A549 (cell line): ENCODE measurements around the gene SPECC1. TPM values are rescaled to one million over a fixed set of nuclear protein-coding genes. Genes with fewer than 3 reads are reported as not detected.

Source experiments
- ATAC-seq, 2 experiments: fragments of 200-7000 bp in 1 of 2; fragments of >200 bp in 1 of 2; cut with Nextera tagmentation in 1 of 2; cut with Tn5 transposase in 1 of 2; 3 replicates each; pipeline versions ENCODE4 v1.8.0 to v1.9.1; 2018 to 2020; ENCODE audit warnings: mild to moderate bottlenecking in 1 of 2, moderate library complexity in 1 of 2
- CTCF ChIA-PET: fragments of 300-600 bp; sonication (Branson Sonifier 250); formaldehyde crosslinking; extraction: SDS; loops from one replicate; lab custom pipeline; 2021; ENCODE audit warnings: antibody characterized with exemption, inconsistent platforms; lab: Yijun Ruan, JAX
- POLR2A ChIA-PET: fragments of 350-600 bp; formaldehyde crosslinking; extraction: SDS; loops from one replicate; lab custom pipeline; 2021; ENCODE audit warnings: antibody characterized with exemption, inconsistent platforms; lab: Yijun Ruan, JAX
- DNase-seq, 2 experiments: peaks; one replicate each; pipeline versions ENCODE4 v3.0.0 to v3.0.0-alpha.2; 2011 to 2016; ENCODE audit warnings: low read depth in 1 of 2, low spot score in 1 of 2
- FAIRE-seq: peaks from 2 replicates; lab custom pipeline; 2011; peaks lifted over from hg19 to GRCh38; lab: Jason Lieb, UNC
- H3K27ac ChIP-seq, 2 experiments: fragments of >200 bp; sonication (Bioruptor Twin); formaldehyde crosslinking; 3 replicates each; pipeline ENCODE4 v1.5.1; 2016 to 2017
- H3K4me1 ChIP-seq: fragments of >200 bp; sonication (Bioruptor Twin); formaldehyde crosslinking; 3 replicates; pipeline ENCODE4 v1.6.1; 2016
- H3K4me2 ChIP-seq: fragments of >200 bp; sonication (Bioruptor Twin); formaldehyde crosslinking; 3 replicates; pipeline ENCODE4 v1.6.1; 2016
- H3K4me3 ChIP-seq: fragments of >200 bp; sonication (Bioruptor Twin); formaldehyde crosslinking; 3 replicates; pipeline ENCODE4 v1.5.1; 2016
- H3K9me3 ChIP-seq: fragments of >200 bp; sonication (Bioruptor Twin); formaldehyde crosslinking; 3 replicates; pipeline ENCODE4 v1.6.1; 2016
- CBX2 ChIP-seq: fragments of 200-600 bp; sonication (generic); IDR thresholded peaks from 2 replicates; pipeline ENCODE4 v1.6.1; 2016; ENCODE audit warnings: low read depth, mild to moderate bottlenecking, borderline replicate concordance
- CEBPB ChIP-seq, 2 experiments: fragments of >200 bp in 1 of 2; sonication (Bioruptor Twin) in 1 of 2; formaldehyde crosslinking in 1 of 2; IDR thresholded peaks; 2 replicates each; pipeline ENCODE4 v1.6.1; 2012 to 2016
- CHD2 ChIP-seq: fragments of 150-350 bp; IDR thresholded peaks from 2 replicates; pipeline ENCODE4 v1.6.1; 2014; ENCODE audit warnings: low read length; ENCODE audit not compliant: partially characterized antibody
- CTCF ChIP-seq: fragments of >200 bp; sonication (Bioruptor Twin); formaldehyde crosslinking; IDR thresholded peaks from 3 replicates; pipeline ENCODE4 v1.5.1; 2016
- E2F6 ChIP-seq: IDR thresholded peaks from 2 replicates; pipeline ENCODE4 v1.6.1; 2012; ENCODE audit warnings: low read depth, borderline replicate concordance
- EP300 ChIP-seq, 2 experiments: fragments of >200 bp; sonication (Bioruptor Twin); formaldehyde crosslinking; IDR thresholded peaks; 2 replicates in 1 of 2; 3 replicates in 1 of 2; pipeline ENCODE4 v1.6.1; 2016 to 2017
- FOXS1 ChIP-seq: fragments of 250-450 bp; sonication (Bioruptor Pico); IDR thresholded peaks from 2 replicates; pipeline ENCODE4 v1.5.0; 2020; ENCODE audit warnings: mild to moderate bottlenecking, moderate library complexity
- HES2 ChIP-seq: fragments of >200 bp; sonication (Bioruptor Twin); formaldehyde crosslinking; IDR thresholded peaks from 2 replicates; pipeline ENCODE4 v1.6.1; 2016
- HMGXB4 ChIP-seq: fragments of 250-450 bp; sonication (Bioruptor Pico); IDR thresholded peaks from 2 replicates; pipeline ENCODE4 v1.5.0; 2021; ENCODE audit warnings: mild to moderate bottlenecking, moderate library complexity, borderline replicate concordance
- HOXA7 ChIP-seq: fragments of 250-450 bp; sonication (Bioruptor Pico); IDR thresholded peaks from 2 replicates; pipeline ENCODE4 v1.5.0; 2020; ENCODE audit warnings: mild to moderate bottlenecking, moderate library complexity
- HOXB5 ChIP-seq: fragments of 250-450 bp; sonication (Bioruptor Pico); IDR thresholded peaks from 2 replicates; pipeline ENCODE4 v1.5.0; 2020; ENCODE audit warnings: mild to moderate bottlenecking, moderate library complexity
- JUNB ChIP-seq: fragments of >200 bp; sonication (Bioruptor Twin); formaldehyde crosslinking; IDR thresholded peaks from 2 replicates; pipeline ENCODE4 v1.6.1; 2016
- KDM1A ChIP-seq: fragments of 200-600 bp; sonication (generic); IDR thresholded peaks from 2 replicates; pipeline ENCODE4 v1.6.1; 2016; ENCODE audit warnings: low read depth, mild to moderate bottlenecking
- KDM5A ChIP-seq: fragments of 200-600 bp; sonication (generic); IDR thresholded peaks from 2 replicates; pipeline ENCODE4 v1.6.1; 2016; ENCODE audit warnings: antibody characterized with exemption, mild to moderate bottlenecking
- MAFK ChIP-seq: fragments of 450-650 bp; IDR thresholded peaks from 2 replicates; pipeline ENCODE4 v1.6.1; 2014; ENCODE audit not compliant: partially characterized antibody
- MAX ChIP-seq: IDR thresholded peaks from 2 replicates; pipeline ENCODE4 v1.6.1; 2012
- PHF8 ChIP-seq: fragments of 200-600 bp; sonication (generic); IDR thresholded peaks from 2 replicates; pipeline ENCODE4 v1.6.1; 2016; ENCODE audit warnings: low read depth, mild to moderate bottlenecking, antibody characterized with exemption, moderate library complexity, borderline replicate concordance
- POLR2A ChIP-seq: IDR thresholded peaks from 2 replicates; pipeline ENCODE4 v1.6.1; 2012; ENCODE audit warnings: mild to moderate bottlenecking, low read length
- POLR2AphosphoS2 ChIP-seq: conservative IDR thresholded peaks from 2 replicates; pipeline ENCODE4 v1.6.1; 2012; ENCODE audit warnings: low read length, improper control_type of control experiment, inconsistent platforms
- RNF2 ChIP-seq: fragments of 200-600 bp; sonication (generic); IDR thresholded peaks from 2 replicates; pipeline ENCODE4 v1.6.1; 2016; ENCODE audit warnings: low read depth, mild to moderate bottlenecking, antibody characterized with exemption, moderate library complexity, borderline replicate concordance
- SMC3 ChIP-seq: fragments of >200 bp; sonication (Bioruptor Twin); formaldehyde crosslinking; IDR thresholded peaks from 3 replicates; pipeline ENCODE4 v1.6.1; 2018; ENCODE audit warnings: inconsistent platforms
- SREBF2 ChIP-seq: fragments of 450-650 bp; IDR thresholded peaks from 2 replicates; pipeline ENCODE4 v1.6.1; 2014; ENCODE audit warnings: mild to moderate bottlenecking, moderate library complexity
- TFCP2L1 ChIP-seq: fragments of 250-450 bp; sonication (Bioruptor Pico); IDR thresholded peaks from 2 replicates; pipeline ENCODE4 v1.5.0; 2021; ENCODE audit warnings: mild to moderate bottlenecking
- ZFP36 ChIP-seq: fragments of 450-650 bp; IDR thresholded peaks from 2 replicates; pipeline ENCODE4 v1.6.1; 2014; ENCODE audit warnings: borderline replicate concordance; ENCODE audit not compliant: partially characterized antibody
- ZNF302 ChIP-seq: fragments of 250-450 bp; sonication (Bioruptor Pico); IDR thresholded peaks from 2 replicates; pipeline ENCODE4 v1.9.0; 2021; ENCODE audit warnings: inconsistent platforms, mild to moderate bottlenecking, moderate library complexity
- WGBS: methylation state at CpG from one replicate; pipeline ENCODE4 v1.1.6; 2017; ENCODE audit errors: missing lambda C conversion rate; 5-methylcytosine and 5-hydroxymethylcytosine counted together
- polyA plus RNA-seq, 4 experiments: library from polyadenylated mRNA; depleted of rRNA in 3 of 4; stranded (reverse); fragments of >200 nt; fragmentation: RNase III in 1 of 4; extraction: RNeasy Plus Mini Kit Qiagen cat#74134 plus additional on column Dnase treatment in 1 of 4; gene quantifications; 2 replicates in 3 of 4; 3 replicates in 1 of 4; pipeline ENCODE4 v1.2.3, GENCODE V29; 2011 to 2017

The SPECC1 gene
- polyA plus RNA-seq, 2 of the 4 experiments (the other 2 are of a cell fraction), result 45.1 to 66.2 TPM

GRCh38 chr17:20087538-20088250, 78.5 kb downstream of the SPECC1 start:
- POLR2A ChIA-PET, result no interaction called here
- H3K4me2 ChIP-seq, result no peak overlapping the region
- no peak; a peak in 1 of 6 replicates for ATAC-seq
- H3K4me1 ChIP-seq, result peaks cover 13% of the 10 kb centered on the region; the same call in 1 of the 3 replicates
- CTCF ChIA-PET, result interaction anchor here (1.4 to 8.3 kb wide), 5 partner anchors 29 to 95 kb away, joined by 3 to 66 read pairs (median 10); partner anchors contain the start of gene SPECC1
- H3K9me3 ChIP-seq, result no peaks in the 10 kb centered on the region
- H3K27ac ChIP-seq, result no peak overlapping the region
- no peak overlapping the region for H3K4me3 ChIP-seq
- WGBS, result 86% methylated on average over 6 of the region's 6 CpGs
- TF ChIP-seq EP300 (IDR thresholded peaks at IDR 0.05) (no peak), FOXS1 (CRISPR knock-in tag) (no peak), JUNB (no peak), PHF8 (no peak), E2F6 (no peak), CEBPB (IDR thresholded peaks at IDR 0.05) (no peak), POLR2AphosphoS2 (no peak), CTCF (no peak), MAX (no peak), CBX2 (no peak), CHD2 (no peak), RNF2 (no peak), POLR2A (no peak), HES2 (no peak), HMGXB4 (no peak), SREBF2 (no peak), KDM1A (no peak)
- FAIRE-seq, result no peak
- no peak for DNase-seq

- Histone ChIP-seq H3K27ac (no peak overlapping the region), H3K4me2 (no peak overlapping the region), H3K4me1 (peaks cover 14% of the 10 kb centered on the region), H3K9me3 (no peaks in the 10 kb centered on the region), H3K4me3 (no peak overlapping the region)
- DNase-seq (no peak), ATAC-seq (no peak), FAIRE-seq (no peak)
- TF ChIP-seq ZFP36 (no peak), HOXB5 (CRISPR knock-in tag) (no peak), PHF8 (no peak), CEBPB (IDR thresholded peaks at IDR 0.05) (no peak), CHD2 (no peak), POLR2A (no peak), MAFK (no peak), KDM1A (no peak), ZNF302 (CRISPR knock-in tag) (no peak), KDM5A (no peak), TFCP2L1 (no peak), HOXA7 (CRISPR knock-in tag) (no peak), SMC3 (no peak)
- POLR2A ChIA-PET, result no interaction called here
- 90% methylated on average over 15 of the region's 15 CpGs for WGBS
- CTCF ChIA-PET, result interaction anchor here (0.8 to 8.3 kb wide), 7 partner anchors 17 to 97 kb away, joined by 3 to 66 read pairs (median 4); partner anchors contain the start of gene SPECC1
These were observed 80.8 kb downstream of the SPECC1 start for GRCh38 chr17:20089756-20090547.
